Fibroblast of lung (primary cell): ENCODE data around the gene WEE2.

Experiments
- EZH2 ChIP-seq: IDR thresholded peaks from 2 replicates; pipeline ENCODE4 v1.5.1; 2012; ENCODE audit warnings: low read length, control low read depth, mild to moderate bottlenecking; ENCODE audit errors: missing control alignments
- TF ChIP-seq, protein P1 (sequence below), 2 donors: IDR thresholded peaks in 1 of 2; conservative IDR thresholded peaks in 1 of 2; 1 replicate in 1 of 2; 2 replicates in 1 of 2; pipeline ENCODE4 v1.5.1; 2011 to 2012; ENCODE audit warnings: low read length in 2 of 2, control low read depth in 1 of 2, inconsistent platforms in 1 of 2, low read depth in 1 of 2, mild to moderate bottlenecking in 1 of 2

DNA sequence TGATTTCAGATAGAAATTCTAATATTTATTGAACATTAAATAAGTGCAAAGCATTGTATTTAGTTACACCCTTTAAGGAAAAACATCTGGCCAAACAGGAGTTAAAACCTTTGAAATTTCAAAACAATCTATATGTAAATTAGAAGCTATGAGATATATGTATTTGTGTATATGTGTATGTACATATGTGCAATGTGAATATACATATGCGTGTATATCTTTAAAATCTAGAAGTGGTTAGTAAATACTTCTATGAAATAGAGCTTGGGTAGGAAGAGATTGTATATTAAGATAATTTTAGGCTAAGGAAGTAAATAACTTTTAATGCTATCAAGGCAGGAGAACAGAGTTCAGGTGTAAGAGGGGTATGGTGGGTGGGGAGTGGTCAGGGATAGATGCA, 9.3 kb downstream of the WEE2 start:
- TF ChIP-seq, protein P1, sequence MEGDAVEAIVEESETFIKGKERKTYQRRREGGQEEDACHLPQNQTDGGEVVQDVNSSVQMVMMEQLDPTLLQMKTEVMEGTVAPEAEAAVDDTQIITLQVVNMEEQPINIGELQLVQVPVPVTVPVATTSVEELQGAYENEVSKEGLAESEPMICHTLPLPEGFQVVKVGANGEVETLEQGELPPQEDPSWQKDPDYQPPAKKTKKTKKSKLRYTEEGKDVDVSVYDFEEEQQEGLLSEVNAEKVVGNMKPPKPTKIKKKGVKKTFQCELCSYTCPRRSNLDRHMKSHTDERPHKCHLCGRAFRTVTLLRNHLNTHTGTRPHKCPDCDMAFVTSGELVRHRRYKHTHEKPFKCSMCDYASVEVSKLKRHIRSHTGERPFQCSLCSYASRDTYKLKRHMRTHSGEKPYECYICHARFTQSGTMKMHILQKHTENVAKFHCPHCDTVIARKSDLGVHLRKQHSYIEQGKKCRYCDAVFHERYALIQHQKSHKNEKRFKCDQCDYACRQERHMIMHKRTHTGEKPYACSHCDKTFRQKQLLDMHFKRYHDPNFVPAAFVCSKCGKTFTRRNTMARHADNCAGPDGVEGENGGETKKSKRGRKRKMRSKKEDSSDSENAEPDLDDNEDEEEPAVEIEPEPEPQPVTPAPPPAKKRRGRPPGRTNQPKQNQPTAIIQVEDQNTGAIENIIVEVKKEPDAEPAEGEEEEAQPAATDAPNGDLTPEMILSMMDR (conservative IDR thresholded peaks at IDR 0.05 in 1 of 2, IDR thresholded peaks at IDR 0.05 in 1 of 2; ENCODE audit: low read depth in 1 of 2, low read length in 2 of 2), result no peak
- no peak for TF ChIP-seq EZH2
